ENCODE measurements around the gene NEK7. TPM values are rescaled to one million over a fixed set of nuclear protein-coding genes. Genes with fewer than 3 reads are reported as not detected.
"Not testable (repeated sequence)": the region's sequence is repeated elsewhere in the genome, so short reads cannot be mapped to it uniquely, and the experiment has no call there.

The NEK7 gene
- total RNA-seq = 68.6 TPM

GRCh38 chr1:198156745-198157240, at the start of gene NEK7:
Gene NEK7 (plus strand): TSS chr1:198156998. CDS start chr1:198232581, 75,583 bp downstream.
- DNase-seq = peak; percentile 51

GRCh38 chr1:198107091-198107501, 49.7 kb upstream of the NEK7 start:
- no peak for DNase-seq

GRCh38 chr1:198108636-198109370, 48.0 kb upstream of the NEK7 start:
- DNase-seq = no peak

GRCh38 chr1:198109371-198109715, 47.5 kb upstream of the NEK7 start:
- DNase-seq = no peak

GRCh38 chr1:198113342-198113750, 43.5 kb upstream of the NEK7 start:
- DNase-seq = peak; percentile 90

GRCh38 chr1:198116069-198116468, 40.7 kb upstream of the NEK7 start:
- DNase-seq = no peak

GRCh38 chr1:198116469-198116868, 40.3 kb upstream of the NEK7 start:
- no peak for DNase-seq

GRCh38 chr1:198117267-198117666, 39.5 kb upstream of the NEK7 start:
- no peak for DNase-seq

- DNase-seq = peak; percentile 97
These were observed 38.7 kb upstream of the NEK7 start for GRCh38 chr1:198118134-198118533.

GRCh38 chr1:198119906-198120305, 36.9 kb upstream of the NEK7 start:
- no peak for DNase-seq

- no peak for DNase-seq
These were observed 35.6 kb upstream of the NEK7 start for GRCh38 chr1:198121056-198121826.

GRCh38 chr1:198122693-198123092, 34.1 kb upstream of the NEK7 start:
- no peak for DNase-seq

GRCh38 chr1:198123133-198123532, 33.7 kb upstream of the NEK7 start:
- DNase-seq = peak; percentile 36

- DNase-seq = no peak
These were observed 32.1 kb upstream of the NEK7 start for GRCh38 chr1:198124673-198125072.

- no peak for DNase-seq
These were observed 30.6 kb upstream of the NEK7 start for GRCh38 chr1:198125995-198126735.

- DNase-seq = no peak
These were observed 28.3 kb upstream of the NEK7 start for GRCh38 chr1:198128533-198128932.

GRCh38 chr1:198130053-198130452, 26.7 kb upstream of the NEK7 start:
- not testable (repeated sequence) for DNase-seq

- no peak for DNase-seq
These were observed 24.6 kb upstream of the NEK7 start for GRCh38 chr1:198132060-198132781.

GRCh38 chr1:198134252-198134651, 22.5 kb upstream of the NEK7 start:
- no peak for DNase-seq

GRCh38 chr1:198135366-198135765, 21.4 kb upstream of the NEK7 start:
- DNase-seq = no peak

GRCh38 chr1:198141668-198142351, 15.0 kb upstream of the NEK7 start:
- no peak for DNase-seq

- DNase-seq = no peak
These were observed 13.0 kb upstream of the NEK7 start for GRCh38 chr1:198143797-198144196.
